ENCODE results near the gene NFYC.

DNA sequence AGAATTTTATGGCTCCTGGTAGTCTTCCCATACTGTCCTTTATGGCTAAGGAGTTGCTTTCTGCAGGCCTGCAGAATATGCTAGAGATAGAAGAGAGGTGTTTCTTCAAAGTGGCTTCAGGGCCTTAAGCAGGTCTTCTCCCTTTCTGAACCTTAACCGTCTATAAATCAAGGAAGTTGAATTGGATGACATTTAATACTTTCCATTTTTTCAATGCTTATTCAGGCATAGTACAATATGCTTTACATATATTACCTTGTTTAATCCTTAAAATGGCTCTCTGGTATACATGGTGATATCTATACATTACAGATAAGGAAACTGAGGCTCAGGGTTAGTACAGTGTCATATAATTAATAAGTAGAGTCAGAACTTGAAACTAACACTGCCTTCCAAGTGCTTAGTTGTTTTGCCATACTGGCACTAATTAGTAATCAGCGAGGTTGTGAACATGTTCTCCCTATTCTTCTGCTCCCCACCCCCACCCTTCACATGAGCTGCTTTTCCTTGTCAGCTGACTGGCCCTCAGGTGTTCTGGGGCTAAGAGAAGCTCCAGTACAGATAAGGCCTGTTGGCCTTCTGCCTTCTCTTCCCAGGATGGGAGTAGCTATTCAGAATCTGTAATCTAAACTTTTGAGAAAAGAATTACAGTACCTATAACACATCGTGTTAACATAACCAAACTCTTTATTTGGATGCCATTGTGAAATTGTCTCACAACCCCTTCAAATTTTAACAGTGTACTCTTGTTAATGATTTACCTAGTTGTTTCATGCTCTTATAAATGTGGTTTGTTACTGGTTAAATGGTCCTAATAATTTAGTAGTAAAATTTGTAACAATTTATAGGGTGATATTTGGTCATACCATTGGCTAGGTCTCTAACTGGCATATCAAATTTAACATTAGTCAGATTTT is 13.6 kb downstream of the NFYC start:
- TF ChIP-seq POLR2AphosphoS5 (IDR thresholded peaks at IDR 0.05; ENCODE audit: borderline replicate concordance, low read depth, low read length) (no peak), EZH2 (IDR thresholded peaks at IDR 0.05) (no peak), FOXP2 (optimal IDR thresholded peaks at IDR 0.05; ENCODE audit: control extremely low read depth, extremely low read length, insufficient read depth) (no peak)
